Trophoblast cell (in vitro differentiated cells and primary cell): ENCODE measurements around the gene ZBTB7C.

ENCODE experiments used
- DNase-seq, 2 donors: peaks; one replicate each; pipeline ENCODE4 v3.0.0-alpha.2; 2016
- H2AFZ ChIP-seq: 2 replicates; pipeline ENCODE4 v1.6.1; 2013; ENCODE audit warnings: low read length, moderate library complexity, mild to moderate bottlenecking; ENCODE audit not compliant: insufficient read depth, poor library complexity
- H2AK5ac ChIP-seq: 2 replicates; pipeline ENCODE4 v1.6.1; 2013; ENCODE audit warnings: mild to moderate bottlenecking, low read length
- H2BK120ac ChIP-seq: 2 replicates; pipeline ENCODE4 v1.6.1; 2013; ENCODE audit warnings: low read length, mild to moderate bottlenecking, moderate library complexity; ENCODE audit not compliant: insufficient read depth, poor library complexity
- H2BK12ac ChIP-seq: 2 replicates; pipeline ENCODE4 v1.6.1; 2013; ENCODE audit warnings: mild to moderate bottlenecking, low read length, moderate library complexity
- H2BK5ac ChIP-seq: 2 replicates; pipeline ENCODE4 v1.6.1; 2013; ENCODE audit warnings: low read length, low read depth, moderate library complexity, mild to moderate bottlenecking; ENCODE audit not compliant: poor library complexity
- H3K14ac ChIP-seq: 2 replicates; pipeline ENCODE4 v1.6.1; 2013; ENCODE audit warnings: mild to moderate bottlenecking, low read length
- H3K18ac ChIP-seq: 2 replicates; pipeline ENCODE4 v1.6.1; 2013; ENCODE audit warnings: mild to moderate bottlenecking, low read length
- H3K23ac ChIP-seq: 2 replicates; pipeline ENCODE4 v1.6.1; 2013; ENCODE audit warnings: low read length
- H3K27ac ChIP-seq: 2 replicates; pipeline ENCODE4 v1.5.1; 2013; ENCODE audit warnings: low read depth, mild to moderate bottlenecking, inconsistent platforms, low read length, moderate library complexity
- H3K27me3 ChIP-seq: 2 replicates; pipeline ENCODE4 v1.6.1; 2013; ENCODE audit warnings: inconsistent platforms, mild to moderate bottlenecking, low read length, moderate library complexity; ENCODE audit not compliant: insufficient read depth
- H3K36me3 ChIP-seq, 2 experiments: 1 replicate in 1 of 2; 2 replicates in 1 of 2; pipeline ENCODE4 v1.6.1; 2013; ENCODE audit warnings: low read length in 2 of 2, mild to moderate bottlenecking in 2 of 2, moderate library complexity in 1 of 2; ENCODE audit not compliant: insufficient read depth in 2 of 2, control insufficient read depth in 1 of 2
- H3K4ac ChIP-seq: 2 replicates; pipeline ENCODE4 v1.6.1; 2013; ENCODE audit warnings: low read depth, mild to moderate bottlenecking, low read length, moderate library complexity
- H3K4me1 ChIP-seq, 2 experiments: 1 replicate in 1 of 2; 2 replicates in 1 of 2; pipeline ENCODE4 v1.6.1; 2013; ENCODE audit warnings: low read length in 2 of 2, mild to moderate bottlenecking in 2 of 2, moderate library complexity in 1 of 2; ENCODE audit not compliant: insufficient read depth in 2 of 2, control insufficient read depth in 1 of 2
- H3K4me2 ChIP-seq: 2 replicates; pipeline ENCODE4 v1.6.1; 2013; ENCODE audit warnings: inconsistent platforms, mild to moderate bottlenecking, low read length, moderate library complexity
- H3K4me3 ChIP-seq: 2 replicates; pipeline ENCODE4 v1.5.1; 2013; ENCODE audit warnings: mild to moderate bottlenecking, low read depth, low read length, inconsistent platforms
- H3K79me1 ChIP-seq: one replicate; pipeline ENCODE4 v1.6.1; 2013; ENCODE audit warnings: low read length
- H3K79me2 ChIP-seq: 2 replicates; pipeline ENCODE4 v1.6.1; 2013; ENCODE audit warnings: low read length, mild to moderate bottlenecking; ENCODE audit not compliant: control insufficient read depth, insufficient read depth, poor library complexity
- H3K9ac ChIP-seq: 2 replicates; pipeline ENCODE4 v1.6.1; 2013; ENCODE audit warnings: mild to moderate bottlenecking, low read length
- H3K9me3 ChIP-seq: 2 replicates; pipeline ENCODE4 v1.6.1; 2013; ENCODE audit warnings: low read depth, mild to moderate bottlenecking, control low read depth, inconsistent platforms, low read length; ENCODE audit not compliant: insufficient read depth
- H4K12ac ChIP-seq: 2 replicates; pipeline ENCODE4 v1.6.1; 2013; ENCODE audit warnings: low read depth, mild to moderate bottlenecking, low read length, moderate library complexity
- H4K8ac ChIP-seq: 2 replicates; pipeline ENCODE4 v1.6.1; 2013; ENCODE audit warnings: low read depth, mild to moderate bottlenecking, low read length, moderate library complexity
- H4K91ac ChIP-seq: one replicate; pipeline ENCODE4 v1.6.1; 2013; ENCODE audit warnings: low read depth, mild to moderate bottlenecking, low read length, moderate library complexity
- WGBS: extraction: QIAGEN DNeasy Blood & Tissue Kit; methylation state at CpG from one replicate; pipeline ENCODE4 v1.1.7; 2013; ENCODE audit warnings: missing lambda C conversion rate; ENCODE audit not compliant: insufficient read length, insufficient coverage; ENCODE audit errors: extremely low coverage; 5-methylcytosine and 5-hydroxymethylcytosine counted together

The ZBTB7C gene

GRCh38 chr18:48300463-48300961 lies 108.7 kb downstream of the ZBTB7C start:
- Histone ChIP-seq H2AK5ac (no peak overlapping the region), H4K8ac (peak overlapping the region; percentile 55), H3K9me3 (no peaks in the 10 kb centered on the region), H4K91ac (no peak overlapping the region), H3K79me2 (no peaks in the 10 kb centered on the region), H2BK5ac (no peak overlapping the region), H3K4me1 (peaks cover 4 to 7% of the 10 kb centered on the region in 2 experiments), H3K36me3 (no peaks in the 10 kb centered on the region), H3K4me2 (no peak overlapping the region), H3K79me1 (peaks cover 3% of the 10 kb centered on the region), H3K9ac (no peak overlapping the region), H3K18ac (no peak overlapping the region), H3K4ac (no peak overlapping the region), H2AFZ (peak overlapping the region; percentile 8), H4K12ac (no peak overlapping the region), H3K23ac (no peak overlapping the region), H3K27me3 (no peaks in the 10 kb centered on the region), H3K14ac (no peak overlapping the region), H2BK12ac (no peak overlapping the region), H3K4me3 (no peak overlapping the region), H3K27ac (no peak overlapping the region), H2BK120ac (no peak overlapping the region)
- WGBS = no CpG with 5 or more reads among the region's 6 CpGs
- peak in 1 of 2 donors; percentile 7 for DNase-seq

GRCh38 chr18:48297139-48297538 lies 112.0 kb downstream of the ZBTB7C start:
- Histone ChIP-seq H2BK12ac (no peak overlapping the region), H2BK5ac (no peak overlapping the region), H3K9ac (no peak overlapping the region), H3K36me3 (no peaks in the 10 kb centered on the region), H2AFZ (no peak overlapping the region), H3K4me2 (no peak overlapping the region), H3K23ac (no peak overlapping the region), H3K4ac (no peak overlapping the region), H2AK5ac (no peak overlapping the region), H3K79me2 (no peaks in the 10 kb centered on the region), H2BK120ac (no peak overlapping the region), H4K91ac (no peak overlapping the region), H3K14ac (no peak overlapping the region), H3K27ac (no peak overlapping the region), H4K8ac (no peak overlapping the region), H4K12ac (no peak overlapping the region), H3K4me3 (no peak overlapping the region), H3K4me1 (peaks cover 8 to 14% of the 10 kb centered on the region in 2 experiments), H3K18ac (no peak overlapping the region), H3K79me1 (peaks cover 3% of the 10 kb centered on the region), H3K9me3 (no peaks in the 10 kb centered on the region), H3K27me3 (no peaks in the 10 kb centered on the region)
- DNase-seq = no peak
- WGBS = no CpG with 5 or more reads among the region's 4 CpGs

- H3K9ac ChIP-seq = no peak overlapping the region
- no CpG with 5 or more reads among the region's 13 CpGs for WGBS
Observed at GRCh38 chr18:48296581-48296980, 112.6 kb downstream of the ZBTB7C start.

GRCh38 chr18:48295586-48296311 lies 113.4 kb downstream of the ZBTB7C start:
- no peak overlapping the region for H4K8ac ChIP-seq
- DNase-seq = no peak
- H2BK5ac ChIP-seq = no peak overlapping the region
- no peaks in the 10 kb centered on the region for H3K9me3 ChIP-seq
- H3K23ac ChIP-seq = no peak overlapping the region
- H2AFZ ChIP-seq = no peak overlapping the region
- no peak overlapping the region for H3K27ac ChIP-seq
- no peaks in the 10 kb centered on the region for H3K27me3 ChIP-seq
- peaks cover 7 to 12% of the 10 kb centered on the region in 2 experiments for H3K4me1 ChIP-seq
- H4K12ac ChIP-seq = no peak overlapping the region
- H3K79me1 ChIP-seq = peaks cover 3% of the 10 kb centered on the region
- no peak overlapping the region for H3K9ac ChIP-seq
- H3K14ac ChIP-seq = no peak overlapping the region
- H2BK12ac ChIP-seq = no peak overlapping the region
- no peaks in the 10 kb centered on the region for H3K79me2 ChIP-seq
- H3K4ac ChIP-seq = no peak overlapping the region
- H3K4me2 ChIP-seq = no peak overlapping the region
- H4K91ac ChIP-seq = no peak overlapping the region
- H3K18ac ChIP-seq = no peak overlapping the region
- no CpG with 5 or more reads among the region's 10 CpGs for WGBS
- H3K36me3 ChIP-seq = no peaks in the 10 kb centered on the region
- H3K4me3 ChIP-seq = no peak overlapping the region
- H2BK120ac ChIP-seq = no peak overlapping the region
- H2AK5ac ChIP-seq = no peak overlapping the region

More at GRCh38 chr18:48296581-48296980, 112.6 kb downstream of the ZBTB7C start:
- H2BK120ac ChIP-seq = no peak overlapping the region
- no peaks in the 10 kb centered on the region for H3K9me3 ChIP-seq
- no peaks in the 10 kb centered on the region for H3K27me3 ChIP-seq
- H2BK5ac ChIP-seq = no peak overlapping the region
- H4K8ac ChIP-seq = no peak overlapping the region
- H4K12ac ChIP-seq = no peak overlapping the region
- H3K14ac ChIP-seq = no peak overlapping the region
- H3K4me3 ChIP-seq = no peak overlapping the region
- no peak overlapping the region for H2AFZ ChIP-seq
- no peak overlapping the region for H2BK12ac ChIP-seq
- no peak for DNase-seq
- H3K79me2 ChIP-seq = no peaks in the 10 kb centered on the region
- no peak overlapping the region for H4K91ac ChIP-seq
- no peak overlapping the region for H3K4me2 ChIP-seq
- H3K18ac ChIP-seq = no peak overlapping the region
- H3K23ac ChIP-seq = no peak overlapping the region
- no peaks in the 10 kb centered on the region for H3K36me3 ChIP-seq
- H3K4ac ChIP-seq = no peak overlapping the region
- H3K79me1 ChIP-seq = peaks cover 3% of the 10 kb centered on the region
- H3K4me1 ChIP-seq = peaks cover 8 to 14% of the 10 kb centered on the region in 2 experiments
- H3K27ac ChIP-seq = no peak overlapping the region
- no peak overlapping the region for H2AK5ac ChIP-seq
